Right atrium auricular region (tissue), 2 donors: ENCODE data around the gene PDZRN3. TPM values are rescaled to one million over a fixed set of nuclear protein-coding genes. Genes with fewer than 3 reads are reported as not detected.
A peak's percentile ranks its signal among the peaks of the same experiment; 100 is the strongest.

Experiments
- DNase-seq: peaks from one replicate; pipeline ENCODE4 v3.0.0-alpha.2; 2019; ENCODE audit warnings: low spot score
- H3K27ac ChIP-seq, 2 donors: fragments of 200-600 bp; sonication (generic); 1 replicate in 1 of 2; 2 replicates in 1 of 2; pipeline ENCODE4 v1.5.1; 2016 to 2019
- H3K27me3 ChIP-seq, 2 donors: fragments of 200-600 bp; sonication (generic); one replicate each; pipeline versions ENCODE4 v1.5.1 to v1.6.0; 2017 to 2019
- H3K36me3 ChIP-seq: fragments of 200-600 bp; sonication (generic); one replicate; pipeline ENCODE4 v1.5.1; 2016
- H3K4me1 ChIP-seq, 2 donors: fragments of 200-600 bp; sonication (generic); one replicate each; pipeline versions ENCODE4 v1.5.1 to v1.6.0; 2017 to 2019
- H3K4me3 ChIP-seq, 2 donors: fragments of 200-600 bp; sonication (generic); 1 replicate in 1 of 2; 2 replicates in 1 of 2; pipeline ENCODE4 v1.5.1; 2017 to 2019; ENCODE audit warnings: mild to moderate bottlenecking in 1 of 2, moderate library complexity in 1 of 2
- H3K9me3 ChIP-seq, 2 donors: fragments of 200-600 bp; sonication (generic); one replicate each; pipeline ENCODE4 v1.5.1; 2019
- total RNA-seq, 2 donors: library from RNA; depleted of rRNA; stranded (reverse); fragments of >200 nt; gene quantifications; one replicate each; pipeline ENCODE4 v1.1.0, GENCODE V29; 2016
- TF ChIP-seq, protein P1 (sequence below), 2 donors: fragments of 200-600 bp; sonication (generic); IDR thresholded peaks; one replicate each; pipeline ENCODE4 v1.5.1; 2019; ENCODE audit warnings: antibody characterized with exemption in 2 of 2

The PDZRN3 gene
- total RNA-seq, 2 donors from 2014 or later = 66.8 to 87.4 TPM

DNA sequence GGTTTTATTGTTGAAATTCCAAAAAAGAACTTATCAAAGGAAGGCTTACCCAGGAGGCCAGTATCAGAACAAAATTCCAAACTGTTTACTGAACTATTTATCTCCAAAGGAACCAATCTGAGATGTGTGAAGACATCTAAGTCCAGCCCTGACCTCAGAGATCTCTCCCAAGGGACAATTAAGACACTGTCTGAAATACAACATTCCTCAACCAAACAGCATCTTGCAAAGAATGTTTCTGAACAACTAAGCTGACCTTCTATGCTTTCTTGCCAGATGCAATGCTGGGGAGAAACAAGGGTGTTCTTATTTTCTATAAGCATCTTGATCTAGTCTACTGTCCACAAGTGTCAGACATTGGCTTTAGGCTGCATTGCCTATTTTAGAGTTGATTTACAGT is 13.6 kb downstream of the PDZRN3 start:
- Histone ChIP-seq H3K4me1 (peaks cover 0 to 41% of the 10 kb centered on the region in 2 donors), H3K9me3 (no peaks in the 10 kb centered on the region), H3K27me3 (no peaks in the 10 kb centered on the region), H3K27ac (no peak overlapping the region), H3K36me3 (no peaks in the 10 kb centered on the region), H3K4me3 (no peak overlapping the region)
- DNase-seq = no peak
- TF ChIP-seq, protein P1, sequence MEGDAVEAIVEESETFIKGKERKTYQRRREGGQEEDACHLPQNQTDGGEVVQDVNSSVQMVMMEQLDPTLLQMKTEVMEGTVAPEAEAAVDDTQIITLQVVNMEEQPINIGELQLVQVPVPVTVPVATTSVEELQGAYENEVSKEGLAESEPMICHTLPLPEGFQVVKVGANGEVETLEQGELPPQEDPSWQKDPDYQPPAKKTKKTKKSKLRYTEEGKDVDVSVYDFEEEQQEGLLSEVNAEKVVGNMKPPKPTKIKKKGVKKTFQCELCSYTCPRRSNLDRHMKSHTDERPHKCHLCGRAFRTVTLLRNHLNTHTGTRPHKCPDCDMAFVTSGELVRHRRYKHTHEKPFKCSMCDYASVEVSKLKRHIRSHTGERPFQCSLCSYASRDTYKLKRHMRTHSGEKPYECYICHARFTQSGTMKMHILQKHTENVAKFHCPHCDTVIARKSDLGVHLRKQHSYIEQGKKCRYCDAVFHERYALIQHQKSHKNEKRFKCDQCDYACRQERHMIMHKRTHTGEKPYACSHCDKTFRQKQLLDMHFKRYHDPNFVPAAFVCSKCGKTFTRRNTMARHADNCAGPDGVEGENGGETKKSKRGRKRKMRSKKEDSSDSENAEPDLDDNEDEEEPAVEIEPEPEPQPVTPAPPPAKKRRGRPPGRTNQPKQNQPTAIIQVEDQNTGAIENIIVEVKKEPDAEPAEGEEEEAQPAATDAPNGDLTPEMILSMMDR (IDR thresholded peaks at IDR 0.05) = no peak

DNA sequence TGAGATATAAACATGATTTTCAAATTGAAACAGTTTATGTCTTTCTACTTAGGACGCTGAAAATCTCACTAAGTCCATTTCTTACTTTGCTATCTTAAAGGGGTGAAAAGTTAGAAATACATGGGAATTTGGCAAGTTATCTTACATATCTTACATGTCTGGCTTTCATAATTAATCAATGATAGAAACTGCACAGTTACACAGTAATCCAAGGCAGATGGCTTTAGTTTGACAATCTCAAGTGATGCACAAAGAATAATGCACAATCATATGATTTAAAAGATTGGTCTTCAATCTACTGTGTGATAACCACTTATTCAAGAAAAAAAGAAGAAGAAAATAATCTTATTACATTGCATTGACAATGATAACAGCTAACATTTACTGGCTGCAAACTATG is 14.2 kb downstream of the PDZRN3 start:
- TF ChIP-seq, protein P1 (IDR thresholded peaks at IDR 0.05) = no peak
- H3K36me3 ChIP-seq = no peaks in the 10 kb centered on the region
- H3K27me3 ChIP-seq = no peaks in the 10 kb centered on the region
- peak overlapping the region in 1 of 2 donors; percentile 66 for H3K27ac ChIP-seq
- no peak for DNase-seq
- no peak overlapping the region for H3K4me3 ChIP-seq
- H3K9me3 ChIP-seq = no peaks in the 10 kb centered on the region
- peaks cover 0 to 48% of the 10 kb centered on the region in 2 donors for H3K4me1 ChIP-seq

- H3K36me3 ChIP-seq = no peaks in the 10 kb centered on the region
Observed at GRCh38 chr3:73609655-73610054, 15.1 kb downstream of the PDZRN3 start.

GRCh38 chr3:73609315-73609641 is 15.5 kb downstream of the PDZRN3 start:
- H3K4me3 ChIP-seq = no peak overlapping the region
- H3K9me3 ChIP-seq = no peaks in the 10 kb centered on the region
- H3K36me3 ChIP-seq = no peaks in the 10 kb centered on the region
- no peak for DNase-seq
- H3K4me1 ChIP-seq = peaks cover 0 to 47% of the 10 kb centered on the region in 2 donors
- peak overlapping the region; percentile 35 to 66 for H3K27ac ChIP-seq
- TF ChIP-seq, protein P1 (IDR thresholded peaks at IDR 0.05) = no peak
- H3K27me3 ChIP-seq = no peaks in the 10 kb centered on the region

More at GRCh38 chr3:73609655-73610054, 15.1 kb downstream of the PDZRN3 start:
- TF ChIP-seq, protein P1 (IDR thresholded peaks at IDR 0.05) = no peak
- no peak for DNase-seq
- Histone ChIP-seq H3K27me3 (no peaks in the 10 kb centered on the region), H3K9me3 (no peaks in the 10 kb centered on the region), H3K4me3 (no peak overlapping the region), H3K27ac (peak overlapping the region; percentile 35 to 66), H3K4me1 (peaks cover 0 to 50% of the 10 kb centered on the region in 2 donors)

DNA sequence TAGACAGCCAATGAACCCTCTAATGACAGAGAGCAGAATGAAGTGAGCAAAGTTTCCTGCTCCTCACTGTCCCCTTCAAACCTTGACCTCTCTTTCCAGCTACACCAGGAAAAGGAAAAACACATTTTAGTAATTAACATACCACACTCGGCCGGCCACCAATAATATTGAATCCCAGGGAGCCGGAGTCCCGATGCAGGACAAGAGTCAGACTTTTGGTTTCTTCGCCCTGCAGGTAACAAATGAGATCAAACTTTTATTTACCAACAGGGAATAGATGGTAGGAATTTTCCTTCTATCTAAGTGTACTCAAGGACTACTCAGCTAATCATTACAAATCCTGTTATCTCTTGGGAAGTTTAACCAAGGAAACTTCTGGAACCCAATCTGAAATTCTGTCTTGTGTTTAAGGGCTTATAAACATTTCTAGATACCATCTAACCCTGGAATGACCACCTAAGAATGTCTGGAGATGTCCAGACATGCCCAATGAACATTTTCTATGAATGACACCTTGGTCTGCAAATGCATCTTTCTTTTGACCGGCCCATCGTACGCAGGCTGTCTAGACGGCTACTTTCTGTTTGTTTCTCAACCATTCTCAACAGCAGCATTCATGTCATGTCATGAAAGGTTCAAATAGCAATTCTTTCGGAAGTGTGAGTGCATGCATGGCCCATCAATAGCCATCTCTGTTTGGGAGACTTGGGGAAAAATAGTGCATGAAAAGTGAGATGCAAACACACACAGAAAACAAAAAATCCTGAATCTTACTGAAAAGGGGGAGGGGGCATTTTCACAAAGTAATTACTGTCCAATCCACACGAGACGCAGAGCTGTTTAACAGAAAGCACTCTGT is 16.1 kb downstream of the PDZRN3 start:
- Histone ChIP-seq H3K27ac (peak overlapping the region; percentile 35 to 66), H3K9me3 (no peaks in the 10 kb centered on the region), H3K4me3 (no peak overlapping the region), H3K27me3 (no peaks in the 10 kb centered on the region), H3K4me1 (peaks cover 0 to 47% of the 10 kb centered on the region in 2 donors), H3K36me3 (no peaks in the 10 kb centered on the region)
- TF ChIP-seq, protein P1 (IDR thresholded peaks at IDR 0.05) = no peak
- no peak for DNase-seq
